Activated CD8-positive, alpha-beta T cell treated with anti-CD3 and anti-CD28 coated beads for 36 hours (primary cell): ENCODE measurements around the gene PEAK1. TPM values are rescaled to one million over a fixed set of nuclear protein-coding genes. Genes with fewer than 3 reads are reported as not detected.
"Not testable (repeated sequence)": the region's sequence is repeated elsewhere in the genome, so short reads cannot be mapped to it uniquely, and the experiment has no call there.

Source experiments
- ATAC-seq: fragments of 200-7000 bp; cut with Tn5 transposase; one replicate; pipeline ENCODE4 v1.10.0; 2021; ENCODE audit warnings: mild to moderate bottlenecking, moderate library complexity
- CTCF ChIA-PET: fragments of 350-600 bp; sonication (Branson Sonifier 250); formaldehyde crosslinking; loops from one replicate; lab custom pipeline; 2021; ENCODE audit warnings: antibody characterized with exemption; lab: Charles Lee
- POLR2A ChIA-PET: fragments of 350-600 bp; sonication (Branson Sonifier 250); formaldehyde crosslinking; loops from one replicate; lab custom pipeline; 2021; ENCODE audit warnings: antibody characterized with exemption; lab: Charles Lee
- DNase-seq: peaks from one replicate; pipeline ENCODE4 v3.0.0-alpha.2; 2020
- H3K27ac Mint-ChIP-seq: one replicate; pipeline ENCODE4 v1.8.0; 2021; ENCODE audit warnings: mild to moderate bottlenecking, mixed read lengths
- H3K27me3 Mint-ChIP-seq: one replicate; pipeline ENCODE4 v1.8.0; 2021; ENCODE audit warnings: mixed read lengths
- H3K36me3 Mint-ChIP-seq: one replicate; pipeline ENCODE4 v1.8.0; 2021; ENCODE audit warnings: low read depth, mixed read lengths
- H3K4me1 Mint-ChIP-seq: one replicate; pipeline ENCODE4 v1.8.0; 2021; ENCODE audit warnings: low read depth, mixed read lengths
- H3K4me3 Mint-ChIP-seq: one replicate; pipeline ENCODE4 v1.8.0; 2021; ENCODE audit warnings: mild to moderate bottlenecking, moderate library complexity, mixed read lengths
- H3K9me3 Mint-ChIP-seq: one replicate; pipeline ENCODE4 v1.8.0; 2021; ENCODE audit warnings: mixed read lengths
- intact Hi-C: fragments of 100-400 bp; cut with micrococcal nuclease; formaldehyde crosslinking; loops from one replicate; pipeline ENCODE4 v1.10.0; 2022
- total RNA-seq, 2 experiments: library from RNA; stranded (reverse); gene quantifications; one replicate each; pipeline ENCODE4 v1.2.3, GENCODE V29; 2021
- TF ChIP-seq, protein P1 (sequence below): fragments of 200-600 bp; IDR thresholded peaks from one replicate; pipeline ENCODE4 v1.8.0; 2022; ENCODE audit warnings: antibody characterized with exemption, mild to moderate bottlenecking

PEAK1 gene
- total RNA-seq, 2 experiments from 2014 or later: 32.1 to 36.1 TPM

- H3K4me3 Mint-ChIP-seq: no peak overlapping the region
- peaks cover 57% of the 10 kb centered on the region for H3K4me1 Mint-ChIP-seq
- no peaks in the 10 kb centered on the region for H3K27me3 Mint-ChIP-seq
- H3K27ac Mint-ChIP-seq: peak overlapping the region; percentile 51
- H3K9me3 Mint-ChIP-seq: no peaks in the 10 kb centered on the region
- DNase-seq: no peak
- TF ChIP-seq, protein P1, sequence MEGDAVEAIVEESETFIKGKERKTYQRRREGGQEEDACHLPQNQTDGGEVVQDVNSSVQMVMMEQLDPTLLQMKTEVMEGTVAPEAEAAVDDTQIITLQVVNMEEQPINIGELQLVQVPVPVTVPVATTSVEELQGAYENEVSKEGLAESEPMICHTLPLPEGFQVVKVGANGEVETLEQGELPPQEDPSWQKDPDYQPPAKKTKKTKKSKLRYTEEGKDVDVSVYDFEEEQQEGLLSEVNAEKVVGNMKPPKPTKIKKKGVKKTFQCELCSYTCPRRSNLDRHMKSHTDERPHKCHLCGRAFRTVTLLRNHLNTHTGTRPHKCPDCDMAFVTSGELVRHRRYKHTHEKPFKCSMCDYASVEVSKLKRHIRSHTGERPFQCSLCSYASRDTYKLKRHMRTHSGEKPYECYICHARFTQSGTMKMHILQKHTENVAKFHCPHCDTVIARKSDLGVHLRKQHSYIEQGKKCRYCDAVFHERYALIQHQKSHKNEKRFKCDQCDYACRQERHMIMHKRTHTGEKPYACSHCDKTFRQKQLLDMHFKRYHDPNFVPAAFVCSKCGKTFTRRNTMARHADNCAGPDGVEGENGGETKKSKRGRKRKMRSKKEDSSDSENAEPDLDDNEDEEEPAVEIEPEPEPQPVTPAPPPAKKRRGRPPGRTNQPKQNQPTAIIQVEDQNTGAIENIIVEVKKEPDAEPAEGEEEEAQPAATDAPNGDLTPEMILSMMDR: no peak
- no peak for ATAC-seq
- POLR2A ChIA-PET: interaction anchor here (0.6 to 1.3 kb wide), 4 partner anchors 20 to 448 kb away, joined by 3 to 4 read pairs (median 4); no protein-coding TSS in a partner anchor
- CTCF ChIA-PET: interaction anchor here (1.0 to 4.4 kb wide), 6 partner anchors 10 to 363 kb away, joined by 3 to 20 read pairs (median 6); no protein-coding TSS in a partner anchor
- intact Hi-C loops: no loop called here
- peaks cover 10% of the 10 kb centered on the region for H3K36me3 Mint-ChIP-seq
Observed at GRCh38 chr15:77180757-77181156, 239.1 kb downstream of the PEAK1 start.

- H3K4me1 Mint-ChIP-seq: peaks cover 53% of the 10 kb centered on the region
- no peaks in the 10 kb centered on the region for H3K9me3 Mint-ChIP-seq
- ChIA-PET CTCF (interaction anchor here (1.0 to 4.4 kb wide), 5 partner anchors 11 to 363 kb away, joined by 3 to 20 read pairs (median 8); no protein-coding TSS in a partner anchor), POLR2A (interaction anchor here (0.7 to 1.3 kb wide), 2 partner anchors 206 to 448 kb away, joined by 3 to 4 read pairs; no protein-coding TSS in a partner anchor)
- H3K27ac Mint-ChIP-seq: peak overlapping the region; percentile 82
- no peak for DNase-seq
- TF ChIP-seq, protein P1: no peak
- H3K36me3 Mint-ChIP-seq: peaks cover 10% of the 10 kb centered on the region
- ATAC-seq: no peak
- H3K4me3 Mint-ChIP-seq: no peak overlapping the region
- H3K27me3 Mint-ChIP-seq: no peaks in the 10 kb centered on the region
- intact Hi-C loops: no loop called here
Observed at GRCh38 chr15:77180270-77180669, 239.6 kb downstream of the PEAK1 start.

DNA sequence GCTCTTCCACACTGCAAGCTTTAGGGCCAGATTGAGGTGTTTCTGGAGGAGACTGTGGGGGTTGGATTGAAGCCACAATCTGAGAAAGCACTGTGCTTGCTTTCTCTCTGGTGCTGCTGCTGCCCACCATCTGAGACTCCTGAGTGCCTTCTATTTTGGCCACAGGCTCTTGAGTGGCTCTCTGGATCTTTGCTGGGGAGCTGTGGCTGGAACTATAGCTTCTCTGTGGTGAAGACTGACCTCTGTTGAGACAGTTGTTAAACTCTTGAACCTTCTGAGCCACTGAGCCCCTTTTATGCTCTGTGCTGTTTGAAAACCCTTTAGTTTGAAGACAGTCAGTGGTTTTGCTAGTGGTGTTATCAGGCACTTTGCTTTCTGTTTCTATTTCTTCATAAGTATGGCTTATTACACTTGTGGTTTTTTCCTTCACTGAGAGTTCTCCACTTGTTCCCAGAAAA lies 240.3 kb downstream of the PEAK1 start:
- Mint-ChIP-seq H3K4me1 (peaks cover 46% of the 10 kb centered on the region), H3K27ac (peak overlapping the region; percentile 82), H3K27me3 (no peaks in the 10 kb centered on the region), H3K9me3 (no peaks in the 10 kb centered on the region), H3K4me3 (no peak overlapping the region), H3K36me3 (peaks cover 10% of the 10 kb centered on the region)
- intact Hi-C loops: no loop called here
- TF ChIP-seq, protein P1: no peak
- peak; percentile 40 for DNase-seq
- ChIA-PET POLR2A (interaction anchor here (0.6 to 1.3 kb wide), 3 partner anchors 35 to 823 kb away, joined by 3 to 4 read pairs (median 4); no protein-coding TSS in a partner anchor), CTCF (interaction anchor here (1.0 to 4.4 kb wide), 7 partner anchors 8 to 364 kb away, joined by 3 to 20 read pairs (median 6); no protein-coding TSS in a partner anchor)
- ATAC-seq: peak; percentile 67

DNA sequence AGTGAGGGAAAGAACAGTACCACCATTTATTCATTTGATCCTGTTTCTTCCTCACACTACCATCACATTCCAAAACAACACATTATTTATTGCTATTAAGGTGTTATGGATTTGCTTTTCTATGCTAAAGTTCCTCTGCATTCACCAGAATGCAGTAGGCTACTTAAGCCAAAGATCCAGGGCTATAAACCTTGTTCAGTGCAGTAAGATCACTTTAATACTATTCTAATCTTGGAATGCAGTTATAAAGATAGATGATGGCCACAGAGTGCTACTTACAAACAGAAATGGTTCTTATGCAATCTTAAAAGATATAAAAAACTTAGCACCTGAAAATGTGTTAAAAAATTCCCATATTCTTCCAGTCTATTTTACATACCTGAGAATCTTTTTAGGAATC lies 241.5 kb downstream of the PEAK1 start:
- Mint-ChIP-seq H3K9me3 (no peaks in the 10 kb centered on the region), H3K4me1 (peaks cover 46% of the 10 kb centered on the region), H3K36me3 (peaks cover 10% of the 10 kb centered on the region), H3K4me3 (no peak overlapping the region), H3K27ac (no peak overlapping the region), H3K27me3 (no peaks in the 10 kb centered on the region)
- CTCF ChIA-PET: interaction anchor here (0.9 to 4.4 kb wide), 6 partner anchors 9 to 365 kb away, joined by 3 to 20 read pairs (median 6); no protein-coding TSS in a partner anchor
- ATAC-seq: no peak
- intact Hi-C loops: no loop called here
- TF ChIP-seq, protein P1: no peak
- POLR2A ChIA-PET: no interaction called here
- DNase-seq: no peak

DNA sequence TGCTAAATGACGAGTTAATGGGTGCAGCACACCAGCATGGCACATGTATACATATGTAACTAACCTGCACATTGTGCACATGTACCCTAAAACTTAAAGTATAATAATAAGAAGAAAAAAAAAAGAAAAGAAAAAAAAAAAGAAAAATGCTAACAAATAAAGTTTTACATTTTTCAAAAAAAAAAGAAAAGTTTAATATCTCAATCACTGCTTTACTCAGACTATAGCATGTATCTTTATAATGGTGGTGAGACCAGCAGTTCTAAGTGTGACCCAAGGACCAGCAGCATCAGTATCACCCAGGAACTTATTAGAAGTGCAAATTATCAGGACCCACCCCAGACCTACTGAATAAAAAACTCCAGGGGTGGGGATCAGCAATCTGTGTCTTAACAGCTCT lies 243.8 kb downstream of the PEAK1 start:
- intact Hi-C loops, H3K4me3 Mint-ChIP-seq, CTCF ChIA-PET, H3K36me3 Mint-ChIP-seq, DNase-seq, H3K9me3 Mint-ChIP-seq, ATAC-seq, H3K27ac Mint-ChIP-seq, H3K27me3 Mint-ChIP-seq: not testable (repeated sequence)
- POLR2A ChIA-PET: interaction anchor here (0.6 kb wide), 1 partner anchor 576 kb away, joined by 3 read pairs; no protein-coding TSS in a partner anchor
- H3K4me1 Mint-ChIP-seq: peaks cover 29% of the 10 kb centered on the region
